SK-N-SH treated with all-trans-retinoic acid at 6 μM for 48 hours (cell line): ENCODE data around the gene FAM20B.

Experiments used
- ATAC-seq: fragments of 200-7000 bp; cut with Tn5 transposase; 3 replicates; pipeline ENCODE4 v1.9.1; 2020; ENCODE audit warnings: mild to moderate bottlenecking, moderate library complexity
- BACH2 ChIP-seq: fragments of 250-450 bp; sonication (Bioruptor Pico); IDR thresholded peaks from 2 replicates; pipeline ENCODE4 v1.9.0; 2021; ENCODE audit warnings: mild to moderate bottlenecking, borderline replicate concordance
- CSDC2 ChIP-seq: fragments of 250-450 bp; sonication (Bioruptor Pico); IDR thresholded peaks from 2 replicates; pipeline ENCODE4 v1.5.0; 2020; ENCODE audit warnings: mild to moderate bottlenecking, moderate library complexity
- CSRNP3 ChIP-seq: fragments of 250-450 bp; sonication (Bioruptor Pico); IDR thresholded peaks from 2 replicates; pipeline ENCODE4 v1.5.1; 2021; ENCODE audit warnings: mild to moderate bottlenecking, moderate library complexity
- ESRRG ChIP-seq: fragments of 250-450 bp; sonication (Bioruptor Pico); IDR thresholded peaks from 2 replicates; pipeline ENCODE4 v1.6.1; 2021; ENCODE audit warnings: mild to moderate bottlenecking
- GLIS3 ChIP-seq: fragments of 250-450 bp; sonication (Bioruptor Pico); IDR thresholded peaks from 2 replicates; pipeline ENCODE4 v1.5.0; 2020; ENCODE audit warnings: mild to moderate bottlenecking, moderate library complexity
- ISL1 ChIP-seq: fragments of 250-450 bp; sonication (Bioruptor Pico); IDR thresholded peaks from 2 replicates; pipeline ENCODE4 v2.1.2; 2022; ENCODE audit warnings: mild to moderate bottlenecking, moderate library complexity
- OSR1 ChIP-seq: fragments of 250-450 bp; sonication (Bioruptor Pico); IDR thresholded peaks from 2 replicates; pipeline ENCODE4 v1.8.0; 2022; ENCODE audit warnings: moderate library complexity, mild to moderate bottlenecking, inconsistent platforms
- POU6F1 ChIP-seq: fragments of 250-450 bp; sonication (Bioruptor Pico); IDR thresholded peaks from 2 replicates; pipeline ENCODE4 v1.8.0; 2021; ENCODE audit warnings: low read depth, mild to moderate bottlenecking, moderate library complexity, borderline replicate concordance
- PPARA ChIP-seq: fragments of 250-450 bp; sonication (Bioruptor Pico); IDR thresholded peaks from 2 replicates; pipeline ENCODE4 v1.5.0; 2020; ENCODE audit warnings: mild to moderate bottlenecking, borderline replicate concordance
- RARB ChIP-seq: fragments of 250-450 bp; sonication (Bioruptor Pico); IDR thresholded peaks from 2 replicates; pipeline ENCODE4 v1.8.0; 2021; ENCODE audit warnings: mild to moderate bottlenecking, moderate library complexity
- SNAI2 ChIP-seq: fragments of 250-450 bp; sonication (Bioruptor Pico); IDR thresholded peaks from 2 replicates; pipeline ENCODE4 v1.5.0; 2020; ENCODE audit warnings: mild to moderate bottlenecking, moderate library complexity
- TCF4 ChIP-seq: fragments of 250-450 bp; sonication (Bioruptor Pico); IDR thresholded peaks from 2 replicates; pipeline ENCODE4 v1.8.0; 2021; ENCODE audit warnings: mild to moderate bottlenecking, moderate library complexity, borderline replicate concordance
- TOX ChIP-seq: fragments of 250-450 bp; sonication (Bioruptor Pico); IDR thresholded peaks from 2 replicates; pipeline ENCODE4 v1.8.0; 2021; ENCODE audit warnings: mild to moderate bottlenecking, moderate library complexity, borderline replicate concordance
- ZC3H10 ChIP-seq: fragments of 250-450 bp; sonication (Bioruptor Pico); IDR thresholded peaks from 2 replicates; pipeline ENCODE4 v1.5.1; 2021; ENCODE audit warnings: mild to moderate bottlenecking, moderate library complexity
- ZFP3 ChIP-seq: fragments of 250-450 bp; sonication (Bioruptor Pico); IDR thresholded peaks from 2 replicates; pipeline ENCODE4 v1.5.0; 2020; ENCODE audit warnings: mild to moderate bottlenecking, moderate library complexity
- ZFP30 ChIP-seq: fragments of 450-650 bp; formaldehyde crosslinking; IDR thresholded peaks from 2 replicates; pipeline ENCODE4 v1.5.0; 2022; ENCODE audit warnings: mild to moderate bottlenecking, moderate library complexity
- ZNF565 ChIP-seq: fragments of 450-650 bp; formaldehyde crosslinking; conservative IDR thresholded peaks from 2 replicates; pipeline ENCODE4 v1.5.0; 2020; ENCODE audit warnings: low read depth, mild to moderate bottlenecking, moderate library complexity
- ZNF70 ChIP-seq: fragments of 450-650 bp; formaldehyde crosslinking; IDR thresholded peaks from 2 replicates; pipeline ENCODE4 v1.5.0; 2020; ENCODE audit warnings: mild to moderate bottlenecking, moderate library complexity
- ZNF8 ChIP-seq: fragments of 450-650 bp; formaldehyde crosslinking; IDR thresholded peaks from 2 replicates; pipeline ENCODE4 v1.5.0; 2020; ENCODE audit warnings: mild to moderate bottlenecking, moderate library complexity
- TF ChIP-seq, protein P1 (sequence below): fragments of 250-450 bp; sonication (Bioruptor Pico); IDR thresholded peaks from 2 replicates; pipeline ENCODE4 v1.5.0; 2020; ENCODE audit warnings: mild to moderate bottlenecking, moderate library complexity
- TF ChIP-seq, protein P2 (sequence below): fragments of 250-450 bp; sonication (Bioruptor Pico); IDR thresholded peaks from 2 replicates; pipeline ENCODE4 v1.5.1; 2020; ENCODE audit warnings: low read depth, mild to moderate bottlenecking, moderate library complexity

The FAM20B gene

DNA sequence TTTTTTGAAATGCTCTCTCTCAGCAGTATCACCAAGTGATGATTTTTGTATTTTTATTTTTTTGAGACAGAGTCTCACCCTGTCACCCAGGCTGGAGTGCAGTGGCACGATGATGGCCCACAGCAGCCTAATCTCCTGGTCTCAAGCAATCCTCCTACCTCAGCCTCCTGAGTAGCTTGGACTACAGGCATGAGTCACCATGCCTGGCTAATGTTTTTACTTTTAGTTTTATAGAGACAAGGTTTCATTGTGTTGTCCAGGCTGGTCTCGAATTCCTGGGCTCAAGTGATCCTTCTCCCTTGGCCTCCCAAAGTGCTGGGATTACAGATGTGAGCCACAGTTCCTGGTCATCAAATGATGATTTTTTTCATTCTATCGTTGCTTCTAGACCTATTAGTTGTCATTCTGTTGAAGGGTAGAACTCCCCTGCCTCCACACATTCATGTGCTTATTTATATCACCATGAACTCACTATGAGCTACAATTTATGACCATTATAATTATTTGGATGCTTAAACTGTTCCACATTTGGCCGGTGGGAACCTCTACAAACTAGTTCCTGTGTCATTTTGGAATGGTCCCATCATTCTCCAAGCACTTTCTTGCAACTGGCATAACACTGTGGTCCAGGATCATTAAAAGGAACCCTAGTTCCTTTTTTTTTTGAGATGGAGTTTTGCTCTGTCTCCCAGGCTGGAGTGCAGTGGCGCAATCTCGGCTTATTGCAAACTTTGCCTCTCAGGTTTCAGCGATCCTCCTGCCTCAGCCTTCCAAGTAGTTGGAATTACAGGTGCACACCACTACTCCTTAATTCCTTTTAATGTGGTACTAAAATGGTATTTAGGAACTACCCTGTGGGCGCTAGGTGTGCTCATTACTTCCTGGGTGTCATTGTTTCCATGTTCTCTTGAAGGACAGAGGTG is 35.9 kb downstream of the FAM20B start:
- no peak; the same call in 2 of the 3 replicates for ATAC-seq

GRCh38 chr1:179066471-179066870 is 40.8 kb downstream of the FAM20B start:
- TF ChIP-seq, protein P1, sequence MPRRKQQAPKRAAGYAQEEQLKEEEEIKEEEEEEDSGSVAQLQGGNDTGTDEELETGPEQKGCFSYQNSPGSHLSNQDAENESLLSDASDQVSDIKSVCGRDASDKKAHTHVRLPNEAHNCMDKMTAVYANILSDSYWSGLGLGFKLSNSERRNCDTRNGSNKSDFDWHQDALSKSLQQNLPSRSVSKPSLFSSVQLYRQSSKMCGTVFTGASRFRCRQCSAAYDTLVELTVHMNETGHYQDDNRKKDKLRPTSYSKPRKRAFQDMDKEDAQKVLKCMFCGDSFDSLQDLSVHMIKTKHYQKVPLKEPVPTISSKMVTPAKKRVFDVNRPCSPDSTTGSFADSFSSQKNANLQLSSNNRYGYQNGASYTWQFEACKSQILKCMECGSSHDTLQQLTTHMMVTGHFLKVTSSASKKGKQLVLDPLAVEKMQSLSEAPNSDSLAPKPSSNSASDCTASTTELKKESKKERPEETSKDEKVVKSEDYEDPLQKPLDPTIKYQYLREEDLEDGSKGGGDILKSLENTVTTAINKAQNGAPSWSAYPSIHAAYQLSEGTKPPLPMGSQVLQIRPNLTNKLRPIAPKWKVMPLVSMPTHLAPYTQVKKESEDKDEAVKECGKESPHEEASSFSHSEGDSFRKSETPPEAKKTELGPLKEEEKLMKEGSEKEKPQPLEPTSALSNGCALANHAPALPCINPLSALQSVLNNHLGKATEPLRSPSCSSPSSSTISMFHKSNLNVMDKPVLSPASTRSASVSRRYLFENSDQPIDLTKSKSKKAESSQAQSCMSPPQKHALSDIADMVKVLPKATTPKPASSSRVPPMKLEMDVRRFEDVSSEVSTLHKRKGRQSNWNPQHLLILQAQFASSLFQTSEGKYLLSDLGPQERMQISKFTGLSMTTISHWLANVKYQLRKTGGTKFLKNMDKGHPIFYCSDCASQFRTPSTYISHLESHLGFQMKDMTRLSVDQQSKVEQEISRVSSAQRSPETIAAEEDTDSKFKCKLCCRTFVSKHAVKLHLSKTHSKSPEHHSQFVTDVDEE (CRISPR knock-in tag), result no peak
- TF ChIP-seq ESRRG (CRISPR knock-in tag) (no peak), ISL1 (CRISPR knock-in tag) (no peak), ZNF565 (CRISPR knock-in tag) (no peak), ZC3H10 (CRISPR knock-in tag) (no peak), OSR1 (no peak), ZNF70 (CRISPR knock-in tag) (no peak), CSDC2 (CRISPR knock-in tag) (no peak), POU6F1 (CRISPR knock-in tag) (no peak), RARB (no peak), PPARA (CRISPR knock-in tag) (no peak), CSRNP3 (no peak), TOX (CRISPR knock-in tag) (no peak)
- TF ChIP-seq, protein P2, sequence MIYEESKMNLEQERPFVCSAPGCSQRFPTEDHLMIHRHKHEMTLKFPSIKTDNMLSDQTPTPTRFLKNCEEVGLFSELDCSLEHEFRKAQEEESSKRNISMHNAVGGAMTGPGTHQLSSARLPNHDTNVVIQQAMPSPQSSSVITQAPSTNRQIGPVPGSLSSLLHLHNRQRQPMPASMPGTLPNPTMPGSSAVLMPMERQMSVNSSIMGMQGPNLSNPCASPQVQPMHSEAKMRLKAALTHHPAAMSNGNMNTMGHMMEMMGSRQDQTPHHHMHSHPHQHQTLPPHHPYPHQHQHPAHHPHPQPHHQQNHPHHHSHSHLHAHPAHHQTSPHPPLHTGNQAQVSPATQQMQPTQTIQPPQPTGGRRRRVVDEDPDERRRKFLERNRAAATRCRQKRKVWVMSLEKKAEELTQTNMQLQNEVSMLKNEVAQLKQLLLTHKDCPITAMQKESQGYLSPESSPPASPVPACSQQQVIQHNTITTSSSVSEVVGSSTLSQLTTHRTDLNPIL, result no peak
- no peak for ATAC-seq

More for the DNA sequence above, 35.9 kb downstream of the FAM20B start:
- TF ChIP-seq ZFP30, result no peak
- TF ChIP-seq CSDC2 (CRISPR knock-in tag), result no peak
- TF ChIP-seq TOX (CRISPR knock-in tag), result no peak
- no peak for TF ChIP-seq ESRRG (CRISPR knock-in tag)
- TF ChIP-seq ZNF70 (CRISPR knock-in tag), result no peak
- TF ChIP-seq, protein P1 (CRISPR knock-in tag), result no peak
- TF ChIP-seq BACH2 (CRISPR knock-in tag), result no peak
- no peak for TF ChIP-seq ZNF565 (CRISPR knock-in tag)
- TF ChIP-seq ZNF8 (CRISPR knock-in tag), result no peak
- TF ChIP-seq CSRNP3, result no peak
- no peak for TF ChIP-seq GLIS3 (CRISPR knock-in tag)
- TF ChIP-seq RARB, result no peak
- TF ChIP-seq TCF4 (CRISPR knock-in tag), result no peak
- TF ChIP-seq, protein P2, result no peak
- no peak for TF ChIP-seq ISL1 (CRISPR knock-in tag)
- TF ChIP-seq SNAI2 (CRISPR knock-in tag), result no peak
- no peak for TF ChIP-seq OSR1
- no peak for TF ChIP-seq ZFP3 (CRISPR knock-in tag)
